T-helper 22 cell (primary cell): ENCODE results near the gene DXO.
"Not testable (repeated sequence)": the region's sequence is repeated elsewhere in the genome, so short reads cannot be mapped to it uniquely, and the experiment has no call there.

Experiments used
- DNase-seq: peaks from one replicate; pipeline ENCODE4 v3.0.0-alpha.2; 2020; ENCODE audit warnings: low read depth

DXO gene

DNA sequence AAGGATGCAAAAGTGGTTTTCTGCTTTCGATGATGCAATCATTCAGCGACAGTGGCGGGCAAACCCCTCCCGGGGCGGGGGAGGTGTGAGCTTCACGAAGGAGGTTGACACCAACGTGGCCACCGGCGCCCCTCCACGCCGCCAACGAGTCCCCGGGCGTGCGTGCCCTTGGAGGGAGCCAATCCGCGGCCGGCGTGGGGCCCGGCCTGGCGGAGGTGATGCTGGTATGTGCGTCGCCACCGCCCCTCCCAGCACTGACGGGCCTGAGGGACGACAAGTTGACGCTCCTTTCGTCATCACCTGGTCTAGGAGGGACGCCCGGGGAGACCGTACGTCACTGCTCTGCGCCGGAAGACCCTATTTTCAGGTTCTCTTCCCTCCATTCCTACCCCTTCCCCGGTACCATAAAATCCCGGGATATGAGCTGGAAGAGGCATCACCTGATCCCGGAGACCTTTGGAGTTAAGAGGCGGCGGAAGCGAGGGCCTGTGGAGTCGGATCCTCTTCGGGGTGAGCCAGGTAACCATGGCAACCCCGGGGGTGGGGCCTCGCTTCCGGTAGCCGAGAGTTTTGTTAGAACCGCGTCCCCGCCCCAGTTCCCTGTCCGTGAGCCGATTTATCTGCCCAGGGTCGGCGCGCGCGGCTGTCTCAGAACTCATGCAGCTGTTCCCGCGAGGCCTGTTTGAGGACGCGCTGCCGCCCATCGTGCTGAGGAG lies at the start of gene DXO:
Gene DXO, minus strand, starts transcription at position 146 of the 716 bp plus-strand sequence. CDS start 463 bp downstream, outside the sequence.
- peak; percentile 98 for DNase-seq

DNA sequence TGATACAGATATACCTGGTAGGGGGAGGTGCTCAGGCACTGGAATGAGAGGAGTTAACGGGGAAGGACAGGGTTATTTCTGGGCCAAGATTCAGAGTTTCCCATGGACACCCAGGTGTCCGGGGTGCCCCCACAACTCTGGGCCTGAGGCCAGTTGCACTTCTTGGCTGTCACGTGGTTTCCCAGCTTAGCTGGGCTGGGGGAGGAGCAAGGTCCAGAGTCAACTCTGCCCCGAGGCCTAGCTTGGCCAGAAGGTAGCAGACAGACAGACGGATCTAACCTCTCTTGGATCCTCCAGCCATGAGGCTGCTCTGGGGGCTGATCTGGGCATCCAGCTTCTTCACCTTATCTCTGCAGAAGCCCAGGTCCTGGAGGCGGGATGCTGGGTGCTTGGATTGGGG lies 42.6 kb upstream of the DXO start, which contains the start of gene C4B:
Gene C4B, plus strand, starts transcription at position 249 of the 400 bp plus-strand sequence. Its CDS starts 51 bp downstream, at position 300.
- not testable (repeated sequence) for DNase-seq

- not testable (repeated sequence) for DNase-seq
Measured at GRCh38 chr6:32013738-32014137, 41.8 kb upstream of the DXO start.

- not testable (repeated sequence) for DNase-seq
Measured at GRCh38 chr6:32012941-32013617, 41.1 kb upstream of the DXO start.

DNA sequence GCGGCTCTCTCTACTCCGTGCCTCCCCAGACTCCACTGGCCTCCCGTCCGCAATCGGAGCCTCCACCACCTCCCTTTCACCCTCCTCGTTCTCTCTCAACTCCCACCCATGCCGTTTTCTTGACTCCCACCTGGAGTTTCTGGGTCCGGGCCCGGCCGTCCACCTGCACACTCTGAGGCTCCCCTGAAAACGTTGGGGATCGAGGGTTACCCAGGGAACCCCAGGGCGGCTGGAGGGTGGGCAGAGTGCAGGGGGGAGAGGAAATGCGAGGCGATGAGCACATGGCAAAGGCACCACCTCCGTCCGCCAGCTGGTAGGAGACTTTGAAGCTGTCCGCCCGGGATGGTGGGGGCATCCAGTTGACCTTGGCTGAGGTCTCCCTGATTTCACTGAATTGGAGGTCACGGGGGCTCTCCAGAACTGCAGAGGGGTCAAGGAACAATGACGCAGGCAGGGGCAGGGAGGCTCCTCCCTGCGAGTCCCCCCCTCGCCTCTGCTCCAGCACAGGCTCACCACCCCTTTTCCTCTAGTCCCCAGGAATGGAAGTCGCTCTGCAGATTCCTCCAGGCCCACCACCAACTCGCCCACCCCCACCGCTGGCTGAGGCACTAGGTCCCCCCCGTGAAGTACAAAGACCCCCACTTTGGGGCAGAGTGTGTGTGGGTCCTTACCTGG lies 39.1 kb upstream of the DXO start:
- not testable (repeated sequence) for DNase-seq

- not testable (repeated sequence) for DNase-seq
Measured at GRCh38 chr6:32009537-32009936, 37.6 kb upstream of the DXO start.

DNA sequence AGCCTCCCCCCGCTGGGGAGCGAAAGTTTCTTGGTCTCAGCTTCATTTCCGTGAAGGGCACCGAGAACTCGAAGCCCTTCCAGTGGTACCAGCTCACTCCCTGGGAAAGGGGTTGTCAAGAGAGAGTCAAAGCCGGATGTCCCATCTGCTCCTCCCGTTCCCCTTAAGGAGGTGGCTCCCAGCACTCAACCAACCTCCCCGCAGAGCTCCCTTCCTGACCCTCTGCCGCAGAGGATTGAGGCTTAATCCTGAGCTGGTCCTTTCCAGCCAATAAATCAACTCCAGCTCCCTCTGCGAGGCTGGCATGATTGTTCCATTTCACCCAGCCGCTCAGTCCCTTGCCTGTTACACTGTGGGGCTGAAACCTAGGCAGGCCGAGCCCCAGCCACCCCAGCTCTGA lies 36.7 kb upstream of the DXO start:
- DNase-seq = not testable (repeated sequence)

DNA sequence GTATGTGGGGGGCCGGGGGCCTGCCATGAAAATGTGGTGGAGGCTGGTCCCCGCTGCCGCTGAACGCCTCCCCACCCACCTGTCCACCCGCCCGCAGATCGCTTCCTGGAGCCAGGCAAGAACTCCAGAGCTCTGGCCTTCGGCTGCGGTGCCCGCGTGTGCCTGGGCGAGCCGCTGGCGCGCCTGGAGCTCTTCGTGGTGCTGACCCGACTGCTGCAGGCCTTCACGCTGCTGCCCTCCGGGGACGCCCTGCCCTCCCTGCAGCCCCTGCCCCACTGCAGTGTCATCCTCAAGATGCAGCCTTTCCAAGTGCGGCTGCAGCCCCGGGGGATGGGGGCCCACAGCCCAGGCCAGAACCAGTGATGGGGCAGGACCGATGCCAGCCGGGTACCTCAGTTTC lies 36.1 kb upstream of the DXO start:
- DNase-seq = not testable (repeated sequence)

- DNase-seq = not testable (repeated sequence)
Measured at GRCh38 chr6:32007086-32007485, 35.1 kb upstream of the DXO start.

GRCh38 chr6:32005991-32006529 lies 34.1 kb upstream of the DXO start:
- not testable (repeated sequence) for DNase-seq

GRCh38 chr6:32005538-32005880 lies 33.6 kb upstream of the DXO start:
- not testable (repeated sequence) for DNase-seq

DNA sequence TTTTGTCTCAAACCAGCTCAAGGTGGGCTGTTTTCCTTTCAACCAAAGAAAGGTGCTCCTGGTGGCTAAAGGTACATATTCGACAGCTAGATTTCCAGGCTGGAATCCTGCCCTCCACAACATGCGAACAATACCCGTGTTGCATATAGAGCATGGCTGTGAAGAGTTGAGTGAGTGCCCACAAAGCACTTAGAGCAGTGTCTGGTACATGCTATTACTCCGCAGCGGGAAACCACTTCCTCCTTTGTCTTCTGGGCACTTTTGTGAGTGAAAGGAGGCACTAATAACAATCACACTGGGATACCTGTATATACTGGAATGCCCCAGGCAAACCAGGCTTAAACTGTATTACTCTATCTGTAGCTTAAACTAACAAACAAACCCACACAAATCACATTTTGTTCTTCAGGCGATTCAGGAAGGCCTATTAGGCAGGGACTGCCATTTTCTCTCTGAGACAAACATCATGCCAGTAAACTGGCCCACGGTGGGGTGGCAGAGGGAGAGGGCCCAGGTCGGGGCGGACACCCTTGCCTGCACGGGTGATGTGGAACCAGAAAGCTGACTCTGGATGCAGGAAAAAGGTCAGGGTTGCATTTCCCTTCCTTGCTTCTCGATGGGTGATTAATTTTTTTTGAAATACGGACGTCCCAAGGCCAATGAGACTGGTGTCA lies 33.1 kb upstream of the DXO start:
- not testable (repeated sequence) for DNase-seq

DNA sequence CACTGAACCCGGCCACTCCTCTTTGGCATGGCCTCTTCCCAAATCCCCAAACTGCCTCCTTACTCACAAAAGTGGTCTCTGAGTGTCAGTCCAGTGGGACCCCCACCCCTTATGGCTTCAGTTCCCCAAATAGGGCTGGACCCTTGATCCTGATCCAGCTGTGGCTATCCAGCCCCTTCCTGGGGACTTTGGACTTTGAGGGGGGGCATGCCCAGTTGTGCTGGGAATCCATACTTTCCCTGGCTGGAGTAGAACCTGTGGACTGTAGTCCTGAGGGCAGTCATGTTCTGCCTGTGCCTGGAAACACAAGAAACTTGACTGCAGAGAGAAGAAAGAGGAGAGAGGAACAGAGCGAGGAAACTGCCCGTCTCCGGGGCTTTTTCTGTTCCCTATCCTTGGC lies 32.5 kb upstream of the DXO start:
- not testable (repeated sequence) for DNase-seq

DNA sequence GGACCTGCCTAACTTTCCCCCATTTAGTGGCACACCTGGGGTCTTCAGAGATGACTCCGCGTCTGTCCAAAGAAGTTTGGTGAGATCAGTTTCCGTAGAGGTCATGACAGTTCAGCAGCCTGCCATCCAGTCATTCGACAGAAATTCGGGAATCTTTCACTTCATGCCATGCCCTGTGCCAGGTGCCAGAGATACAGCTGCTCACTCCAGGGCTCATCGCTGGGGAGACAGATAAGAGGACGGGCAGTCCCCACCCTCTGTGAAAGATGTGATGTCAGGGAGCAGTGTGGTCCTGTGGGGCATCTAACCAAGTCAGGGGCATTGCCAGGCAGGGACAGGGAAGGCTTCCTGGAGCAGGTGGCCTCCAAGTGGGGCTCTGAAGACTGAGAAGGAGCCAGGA lies 31.4 kb upstream of the DXO start:
- not testable (repeated sequence) for DNase-seq

DNA sequence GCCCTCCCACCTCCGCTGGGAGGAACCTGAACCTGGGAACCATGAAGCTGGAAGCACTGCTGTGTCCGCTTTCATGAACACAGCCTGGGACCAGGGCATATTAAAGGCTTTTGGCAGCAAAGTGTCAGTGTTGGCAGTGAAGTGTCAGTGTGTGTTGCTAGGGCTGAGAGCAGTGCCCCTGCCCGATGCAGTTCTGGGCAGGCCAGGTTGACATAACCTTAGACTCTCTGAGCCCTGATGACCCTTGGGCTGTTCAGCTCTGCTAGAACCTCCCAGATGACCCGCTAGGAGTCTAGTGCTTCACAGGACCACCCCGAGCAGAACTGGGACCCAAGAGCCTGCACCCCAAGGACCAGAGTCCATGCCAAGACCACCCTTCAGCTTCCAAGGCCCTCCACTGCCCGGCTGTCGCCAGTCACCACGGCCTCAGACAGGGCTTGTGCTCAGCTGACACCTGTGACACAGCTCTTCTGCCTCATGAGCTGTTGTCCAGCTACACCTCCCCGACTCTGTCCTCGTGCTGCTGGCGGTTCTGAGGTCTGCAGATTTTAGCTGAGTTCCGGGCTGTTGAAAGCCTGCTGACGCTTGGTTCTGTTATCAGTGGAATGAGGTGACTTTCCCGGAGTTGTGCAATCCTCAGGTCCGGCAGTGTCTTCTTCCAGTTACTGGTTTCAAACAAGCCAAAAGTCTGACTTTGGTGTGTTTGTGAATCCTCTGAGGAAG lies 30.8 kb upstream of the DXO start:
- DNase-seq = not testable (repeated sequence)

DNA sequence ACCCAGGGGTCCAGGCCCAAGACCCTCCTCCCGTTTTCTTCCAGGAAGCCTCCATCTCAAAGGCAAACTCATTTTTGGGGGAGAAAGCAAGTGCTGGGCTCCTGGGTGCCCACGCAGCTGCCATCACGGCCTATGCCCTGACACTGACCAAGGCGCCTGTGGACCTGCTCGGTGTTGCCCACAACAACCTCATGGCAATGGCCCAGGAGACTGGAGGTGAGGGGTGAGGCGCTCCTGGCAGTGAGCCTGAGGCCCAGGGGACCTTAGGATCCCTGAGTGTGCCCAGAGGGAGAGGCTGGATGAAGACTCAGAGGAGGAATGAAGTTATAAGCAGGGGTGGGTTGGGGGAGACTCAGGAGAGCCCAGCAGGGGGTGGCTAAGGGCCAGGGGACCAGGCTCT lies 24.4 kb upstream of the DXO start:
- not testable (repeated sequence) for DNase-seq

GRCh38 chr6:31994421-31994820 lies 22.5 kb upstream of the DXO start:
- DNase-seq = not testable (repeated sequence)

- DNase-seq = not testable (repeated sequence)
Measured at GRCh38 chr6:31989363-31989762, 17.4 kb upstream of the DXO start.

DNA sequence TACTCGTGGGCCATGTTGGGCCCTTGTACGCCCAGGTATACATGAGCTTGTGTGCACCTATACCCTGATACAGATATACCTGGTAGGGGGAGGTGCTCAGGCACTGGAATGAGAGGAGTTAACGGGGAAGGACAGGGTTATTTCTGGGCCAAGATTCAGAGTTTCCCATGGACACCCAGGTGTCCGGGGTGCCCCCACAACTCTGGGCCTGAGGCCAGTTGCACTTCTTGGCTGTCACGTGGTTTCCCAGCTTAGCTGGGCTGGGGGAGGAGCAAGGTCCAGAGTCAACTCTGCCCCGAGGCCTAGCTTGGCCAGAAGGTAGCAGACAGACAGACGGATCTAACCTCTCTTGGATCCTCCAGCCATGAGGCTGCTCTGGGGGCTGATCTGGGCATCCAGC lies 9.8 kb upstream of the DXO start, which contains the start of gene C4A:
Gene C4A, plus strand, starts transcription at position 314 of the 400 bp plus-strand sequence. Its CDS starts 51 bp downstream, at position 365.
- not testable (repeated sequence) for DNase-seq

GRCh38 chr6:31980998-31981397 lies 9.1 kb upstream of the DXO start:
- DNase-seq = not testable (repeated sequence)
